Colon (tissue), 2 donors: Measurements from ENCODE around the gene ATXN10.

Experiments
- FAIRE-seq: peaks from 2 replicates; lab custom pipeline; 2012; peaks lifted over from hg19 to GRCh38; lab: Jason Lieb, UNC
- donor health status: control.
- donor health status: control.

Gene ATXN10

DNA sequence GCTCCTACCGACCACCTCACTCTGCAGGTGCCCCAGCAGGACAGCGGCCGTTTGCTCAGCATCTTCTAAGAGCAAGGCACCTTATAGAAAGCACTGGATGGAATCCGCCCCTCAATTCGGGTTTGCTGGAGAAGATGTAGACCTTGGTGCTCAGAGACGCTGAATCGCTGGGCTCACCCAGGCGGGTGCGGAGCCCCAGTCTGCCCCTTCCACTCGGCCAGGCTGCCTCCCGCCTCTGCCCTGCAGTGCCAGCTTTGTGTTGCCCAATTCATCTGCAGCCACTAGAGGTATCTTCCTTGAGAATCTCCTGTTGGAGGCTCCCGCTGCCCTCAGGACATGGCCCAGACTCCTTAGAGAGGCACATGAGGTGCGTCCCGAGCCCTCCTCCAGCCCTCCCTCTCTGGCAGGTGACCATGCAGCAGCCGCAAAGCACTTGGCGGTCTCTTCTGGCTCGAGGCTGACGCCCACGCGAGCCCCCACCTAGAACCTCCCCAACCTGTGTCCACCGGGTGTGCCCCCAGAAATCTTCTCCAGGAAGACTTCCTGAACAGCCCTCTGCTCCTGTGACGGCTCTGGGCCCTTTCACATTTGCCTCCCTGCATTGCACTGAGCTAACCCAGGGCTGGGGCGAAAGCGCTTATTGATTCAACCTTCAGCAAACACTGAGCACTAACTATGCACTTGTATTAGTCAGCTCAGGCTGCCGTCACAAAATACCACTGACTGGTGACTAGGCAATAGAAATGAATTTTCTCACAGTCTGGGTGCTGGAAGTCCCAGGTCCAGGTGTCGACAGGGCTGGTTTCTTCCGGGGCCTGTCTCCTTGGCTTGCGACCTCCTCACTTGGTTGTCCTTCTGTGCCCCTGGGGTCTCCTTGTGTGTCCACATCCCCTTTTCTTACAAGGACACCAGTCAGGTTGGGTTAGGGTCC lies 187.9 kb downstream of the ATXN10 start:
- no peak for FAIRE-seq

DNA sequence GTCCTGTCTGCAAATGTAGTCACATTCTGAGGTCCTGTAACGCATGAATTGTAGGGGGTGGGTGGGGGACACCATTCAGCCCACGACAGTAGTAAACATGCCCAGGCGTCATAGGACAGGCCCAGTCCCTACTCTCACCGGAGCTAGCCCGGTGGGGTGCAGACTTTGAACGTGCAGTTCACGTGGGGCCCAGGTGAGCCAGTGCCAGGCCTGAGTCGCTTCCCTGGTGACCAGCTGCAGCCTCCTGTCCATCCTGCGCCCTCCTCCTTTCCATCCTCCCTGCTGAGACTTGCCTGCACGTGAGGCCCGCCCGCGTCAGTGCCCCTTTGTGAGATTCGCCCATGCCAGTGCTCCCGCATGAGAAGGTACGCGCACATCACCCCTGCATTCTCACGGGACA lies 188.6 kb downstream of the ATXN10 start:
- no peak for FAIRE-seq

DNA sequence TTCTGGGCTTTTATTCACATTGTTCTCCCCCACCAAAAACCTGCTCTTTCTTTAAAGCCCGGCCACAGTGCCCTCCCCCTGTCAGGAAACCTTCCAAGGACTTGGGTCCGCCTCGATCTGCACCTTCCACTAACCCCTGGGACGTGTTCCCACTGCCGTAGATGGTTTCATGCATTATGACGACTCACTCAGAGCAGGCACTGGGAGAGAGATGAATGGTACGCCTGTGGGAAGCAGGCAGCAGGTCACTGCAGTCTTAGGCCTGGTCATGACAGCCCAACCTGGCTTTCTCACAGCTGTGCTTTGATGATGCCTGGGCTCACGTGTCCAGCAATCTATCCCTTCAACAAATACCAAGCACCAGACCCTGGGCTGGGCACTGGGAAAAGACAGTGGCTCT lies 189.6 kb downstream of the ATXN10 start:
- no peak for FAIRE-seq

DNA sequence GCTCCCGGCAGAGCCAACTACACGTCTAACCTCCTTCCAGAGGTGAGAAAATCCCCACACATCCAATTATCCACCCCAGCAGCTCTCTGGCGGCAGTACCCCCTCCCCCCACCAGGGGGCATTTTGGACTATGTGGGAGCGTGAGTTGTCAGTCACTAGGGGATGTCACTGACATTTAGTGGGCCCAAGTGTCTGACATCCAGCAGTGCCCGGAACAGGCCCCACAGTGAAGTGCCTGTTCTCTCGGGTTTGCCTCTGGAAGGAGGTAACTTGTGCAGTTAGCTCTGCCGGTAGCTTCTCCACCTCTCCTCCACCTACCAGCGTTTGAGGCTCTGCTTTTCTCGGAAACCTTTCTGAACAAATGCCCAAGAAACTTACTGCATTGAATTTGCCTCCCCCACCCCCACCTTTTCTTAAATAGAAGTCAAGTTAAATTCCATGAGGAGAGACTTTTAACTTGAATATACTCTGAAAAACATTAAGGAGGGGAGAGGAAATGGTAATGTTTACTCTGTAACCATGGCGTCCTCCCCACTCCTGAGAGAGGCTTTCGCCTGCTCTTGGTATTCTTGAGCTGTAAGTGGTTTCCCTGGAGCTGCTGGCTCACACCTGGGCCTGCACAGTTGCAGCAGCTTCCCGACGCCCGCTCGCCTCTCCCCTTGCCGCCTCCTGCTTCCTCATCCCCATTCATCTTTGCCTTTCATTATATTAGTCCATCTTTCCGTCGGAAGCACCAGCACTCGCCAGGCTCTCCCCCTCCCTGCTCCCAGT lies 192.5 kb downstream of the ATXN10 start:
- no peak for FAIRE-seq

DNA sequence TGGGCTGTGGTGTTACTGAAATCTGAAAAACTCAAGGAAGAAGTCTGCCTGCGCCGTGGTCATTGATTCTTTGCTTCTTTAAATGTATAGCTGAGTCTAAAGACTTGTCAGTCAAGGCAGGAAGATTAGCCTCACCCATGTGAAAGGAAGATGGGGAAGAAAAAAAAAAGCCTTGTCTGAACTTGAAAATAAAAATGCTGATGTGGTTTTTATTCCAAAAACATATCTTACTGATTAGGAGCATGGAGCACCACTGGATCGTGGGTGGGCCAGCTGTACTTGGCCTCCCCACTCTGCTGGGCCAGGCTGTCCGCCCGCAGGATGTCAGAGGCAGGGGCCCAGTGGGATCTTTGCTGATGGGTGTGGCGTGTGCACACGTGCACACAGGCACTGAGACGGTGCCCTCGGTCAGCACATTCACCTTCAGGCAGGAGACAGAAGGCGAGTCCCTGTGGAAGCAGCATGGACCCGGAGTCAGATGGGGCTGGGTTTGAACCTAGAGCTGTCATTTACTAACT lies 193.4 kb downstream of the ATXN10 start:
- no peak for FAIRE-seq

DNA sequence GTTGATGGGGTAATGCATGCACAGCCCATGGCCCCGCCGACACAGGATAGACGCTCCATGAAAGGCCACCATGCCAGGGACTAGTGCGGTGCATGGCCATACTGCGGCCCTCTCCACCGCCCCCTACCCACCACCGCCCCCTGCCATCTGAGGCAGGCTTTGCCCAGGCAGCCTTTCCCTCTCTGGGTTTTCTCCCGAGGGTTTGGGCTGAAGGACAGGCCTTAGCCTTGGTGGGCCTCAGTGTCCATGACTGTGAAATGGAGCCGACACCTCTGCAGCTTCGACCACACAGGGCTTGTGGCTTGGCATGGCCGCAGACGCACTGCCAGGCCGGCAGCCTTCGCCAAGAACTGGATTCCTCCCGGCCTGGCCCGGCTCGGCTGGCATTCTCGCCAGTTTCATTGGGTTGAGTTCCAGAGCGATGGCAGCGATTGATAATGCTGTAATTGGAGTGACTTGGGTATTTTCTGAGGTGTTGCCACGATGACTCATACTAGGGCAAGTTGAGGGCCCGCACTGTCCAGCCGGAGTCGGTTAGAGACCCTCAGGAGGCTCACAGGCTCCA lies 194.0 kb downstream of the ATXN10 start:
- FAIRE-seq, result no peak

DNA sequence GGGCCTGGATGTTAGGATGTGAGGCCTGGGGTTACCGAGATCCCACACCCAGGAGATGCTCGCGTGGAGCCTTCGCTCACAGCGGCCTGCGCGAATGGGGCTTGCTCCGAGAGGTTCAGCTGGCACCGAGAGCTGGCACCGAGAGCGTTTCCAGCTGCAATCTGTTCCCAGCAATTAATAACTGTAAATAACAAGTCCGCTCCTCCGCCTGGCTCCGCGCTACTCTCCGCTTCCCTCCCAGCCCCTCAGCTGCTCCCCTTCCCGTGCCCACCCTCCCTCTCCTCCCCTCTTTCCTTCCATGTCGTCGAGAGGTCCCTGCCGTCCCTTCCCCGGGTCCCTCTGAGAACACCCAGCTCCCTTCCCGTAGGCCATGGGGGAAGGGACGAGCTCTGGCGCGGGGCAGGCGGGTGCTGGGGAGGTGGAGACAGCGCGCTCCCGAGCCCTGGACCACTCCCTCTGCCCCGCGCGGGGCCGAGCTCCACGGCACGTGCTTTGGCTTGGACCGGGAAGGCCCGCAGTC lies 194.6 kb downstream of the ATXN10 start:
- no peak for FAIRE-seq

DNA sequence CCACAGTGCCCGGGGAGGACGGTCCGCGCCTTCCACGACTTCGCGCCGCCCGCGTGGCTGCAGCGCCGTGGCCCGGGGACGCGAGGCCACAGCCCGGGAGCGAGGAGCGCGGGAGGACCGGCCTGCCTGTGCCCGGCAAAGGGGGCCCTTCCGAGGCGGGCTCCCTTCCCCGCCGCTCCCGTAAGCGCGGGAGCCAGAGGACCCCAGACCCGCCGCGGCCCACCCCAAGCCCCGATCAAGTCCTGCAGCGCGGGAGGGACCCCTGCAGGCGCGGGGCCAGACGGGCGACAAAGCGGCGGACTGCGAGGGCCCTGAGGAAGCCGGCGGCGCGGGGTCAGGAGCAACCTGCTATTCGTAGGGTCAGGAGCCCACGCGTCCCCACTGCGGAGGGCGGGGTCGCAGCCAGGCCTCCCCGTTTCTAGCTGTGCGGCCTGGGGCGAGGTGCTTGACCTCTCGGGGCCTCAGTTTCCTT lies 195.0 kb downstream of the ATXN10 start:
- no peak for FAIRE-seq

DNA sequence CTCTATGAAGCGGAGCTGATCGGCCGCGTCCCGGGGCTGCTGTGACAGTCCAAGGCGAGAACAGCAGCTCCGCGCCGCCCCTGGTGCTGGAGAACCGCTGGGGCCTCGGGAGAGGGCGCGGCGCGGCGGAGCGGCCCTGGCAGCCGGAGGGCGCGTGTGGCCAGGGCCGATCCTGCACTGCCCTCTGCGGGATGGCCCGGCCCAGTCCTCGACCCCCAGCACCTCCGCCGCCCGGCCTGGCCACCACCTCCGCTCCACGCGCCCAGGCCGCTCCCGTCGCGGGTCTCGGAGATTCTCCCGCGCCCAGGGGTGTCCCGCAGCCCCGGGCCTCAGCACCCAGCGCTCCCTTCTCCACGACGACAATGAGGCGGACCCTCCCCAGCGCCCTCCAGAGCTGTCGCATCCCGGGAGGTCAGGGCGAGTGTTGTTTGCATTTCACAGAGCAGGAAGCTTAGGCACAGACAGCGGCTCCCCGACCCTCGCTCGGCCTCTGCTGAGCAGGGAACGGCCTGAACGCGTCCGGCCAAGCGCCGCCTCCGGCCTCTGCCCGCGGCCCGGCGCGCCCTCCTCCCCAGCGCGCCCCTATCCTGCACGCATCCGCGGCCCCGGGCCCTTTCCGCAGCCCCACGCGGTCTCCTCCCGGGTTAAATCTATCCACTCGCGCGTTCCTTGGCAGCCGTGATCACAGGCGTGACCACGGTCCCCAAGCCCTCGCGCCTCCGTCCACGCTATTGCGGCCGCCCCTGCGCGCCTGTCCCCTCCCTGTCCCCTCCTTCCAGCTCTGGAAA lies 195.7 kb downstream of the ATXN10 start:
- FAIRE-seq, result no peak

DNA sequence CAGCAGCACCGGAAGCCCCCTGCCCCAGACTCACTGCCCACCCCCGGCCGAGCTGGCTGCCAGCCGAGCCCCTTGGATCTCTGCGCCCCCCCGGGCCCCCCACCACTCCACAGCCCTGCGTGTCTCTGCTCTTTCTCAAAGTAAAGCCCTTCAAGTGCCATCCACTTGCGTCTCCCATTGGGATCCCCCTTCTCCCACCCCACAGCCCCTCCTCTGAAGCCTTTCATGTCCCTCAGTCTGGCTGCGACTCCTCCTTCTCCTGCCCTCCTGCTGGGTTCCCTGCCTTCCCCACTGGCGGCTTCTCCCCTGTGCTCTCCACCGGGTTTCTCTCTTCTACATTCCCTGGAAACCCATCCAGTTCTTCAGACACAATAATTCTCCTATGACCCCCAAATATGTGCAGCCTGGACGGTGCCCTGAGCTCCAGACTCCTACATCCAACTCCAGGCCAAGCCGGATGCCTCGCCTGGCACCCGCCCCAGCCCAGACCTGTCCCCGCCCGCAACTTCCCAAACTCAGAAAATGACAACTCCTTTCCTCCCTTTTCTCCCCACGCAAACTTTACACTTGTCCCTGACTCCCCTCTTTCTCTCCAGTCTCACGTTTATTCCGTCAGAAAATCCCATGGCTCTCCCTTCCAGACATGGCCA lies 196.4 kb downstream of the ATXN10 start:
- no peak for FAIRE-seq

DNA sequence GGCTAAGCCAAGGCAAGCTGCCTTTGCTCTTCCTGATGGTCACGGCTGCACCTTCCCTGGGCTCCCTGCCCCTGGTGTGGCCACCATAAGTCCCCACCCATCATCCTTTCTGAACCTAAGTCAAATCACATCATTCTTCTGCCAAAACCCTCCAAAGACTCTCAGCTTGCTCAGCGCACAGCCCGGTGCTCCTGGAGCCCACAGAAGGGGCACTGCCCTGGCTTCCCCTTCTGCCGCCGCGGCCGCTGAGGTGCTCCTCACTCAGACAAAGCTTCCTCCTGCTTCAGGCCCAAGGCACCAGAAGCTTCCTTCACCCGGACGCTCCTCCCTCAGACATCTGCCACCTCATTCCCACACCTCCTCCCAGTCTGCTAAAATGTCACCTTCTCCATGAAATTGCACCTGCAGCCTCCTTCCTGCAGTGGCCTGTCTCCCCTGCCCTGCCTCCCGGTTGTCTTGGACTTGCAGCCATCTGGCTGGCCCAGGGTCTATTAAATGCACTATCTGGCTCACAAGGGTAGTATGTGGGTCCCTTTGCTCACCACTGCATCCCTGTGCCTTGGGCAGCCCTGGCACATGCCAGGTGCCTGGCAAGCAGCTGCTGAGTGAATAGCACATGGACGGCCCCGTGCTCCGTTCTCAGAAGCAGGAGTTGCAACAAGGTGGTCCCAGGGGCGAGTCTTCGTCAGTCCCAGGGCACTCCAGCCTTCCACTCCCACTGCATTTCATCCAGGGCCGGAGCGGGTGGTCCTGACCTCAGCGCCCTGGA lies 197.1 kb downstream of the ATXN10 start:
- FAIRE-seq, result no peak

DNA sequence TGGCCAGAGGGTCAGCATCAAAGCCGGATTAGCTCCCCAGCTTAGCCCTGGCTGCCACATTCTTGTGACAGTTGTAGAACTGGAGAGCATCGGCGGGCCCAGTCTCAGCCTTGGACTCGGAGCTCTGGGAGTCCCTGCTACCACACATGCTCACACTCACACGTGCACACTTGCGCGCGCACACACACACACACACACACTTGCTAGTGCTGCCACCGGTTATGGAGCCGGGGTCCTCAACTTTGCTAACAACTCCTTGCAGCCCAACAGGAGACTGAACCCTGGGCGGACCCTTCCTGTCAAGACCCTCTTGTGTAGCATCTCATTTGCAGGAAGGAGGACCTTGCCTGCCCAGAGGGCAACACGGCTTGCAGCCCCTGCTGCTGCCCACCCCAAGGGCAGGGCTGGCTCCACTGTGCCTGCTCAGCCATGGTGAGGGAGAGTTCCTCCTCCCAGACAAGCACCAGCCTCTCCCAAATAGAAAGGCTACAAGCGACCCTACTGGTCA lies 197.8 kb downstream of the ATXN10 start:
- no peak for FAIRE-seq

DNA sequence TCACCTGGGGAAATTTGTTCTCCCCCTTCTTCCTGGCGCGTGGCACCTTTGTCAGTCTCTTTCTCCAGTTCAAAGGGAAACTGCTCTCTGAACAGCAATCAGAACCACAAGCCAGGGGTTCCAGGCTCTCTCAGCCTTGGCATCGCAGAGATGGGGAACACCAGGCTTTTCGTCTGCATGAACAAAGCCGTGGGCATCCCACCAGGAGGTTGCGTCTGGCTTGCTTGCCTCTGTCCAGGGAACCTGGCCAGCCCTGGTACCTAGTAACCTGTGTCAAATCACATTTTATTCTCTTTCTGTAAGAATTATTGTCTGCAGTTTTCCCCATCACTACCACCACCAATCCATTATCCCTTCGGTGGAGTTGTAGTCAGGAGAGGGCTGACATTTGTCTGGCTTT lies 198.4 kb downstream of the ATXN10 start:
- no peak for FAIRE-seq

DNA sequence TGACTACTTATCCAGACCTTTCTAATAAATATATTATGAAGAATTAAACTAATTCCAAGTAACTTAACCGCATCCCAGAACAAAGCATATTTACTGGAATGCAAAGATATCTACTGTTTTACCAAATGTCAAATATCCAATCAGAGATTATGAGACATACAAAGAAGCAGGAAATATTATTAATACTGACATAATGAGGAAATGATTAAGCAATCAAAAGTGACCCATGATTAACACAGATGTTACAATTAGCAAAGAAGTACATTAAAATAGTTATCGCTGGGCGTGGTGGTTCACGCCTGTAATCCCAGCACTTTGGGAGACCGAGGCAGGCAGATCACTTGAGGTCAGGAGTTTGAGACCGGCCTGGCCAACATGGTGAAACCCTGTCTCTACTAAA lies 200.1 kb downstream of the ATXN10 start:
- no peak for FAIRE-seq

DNA sequence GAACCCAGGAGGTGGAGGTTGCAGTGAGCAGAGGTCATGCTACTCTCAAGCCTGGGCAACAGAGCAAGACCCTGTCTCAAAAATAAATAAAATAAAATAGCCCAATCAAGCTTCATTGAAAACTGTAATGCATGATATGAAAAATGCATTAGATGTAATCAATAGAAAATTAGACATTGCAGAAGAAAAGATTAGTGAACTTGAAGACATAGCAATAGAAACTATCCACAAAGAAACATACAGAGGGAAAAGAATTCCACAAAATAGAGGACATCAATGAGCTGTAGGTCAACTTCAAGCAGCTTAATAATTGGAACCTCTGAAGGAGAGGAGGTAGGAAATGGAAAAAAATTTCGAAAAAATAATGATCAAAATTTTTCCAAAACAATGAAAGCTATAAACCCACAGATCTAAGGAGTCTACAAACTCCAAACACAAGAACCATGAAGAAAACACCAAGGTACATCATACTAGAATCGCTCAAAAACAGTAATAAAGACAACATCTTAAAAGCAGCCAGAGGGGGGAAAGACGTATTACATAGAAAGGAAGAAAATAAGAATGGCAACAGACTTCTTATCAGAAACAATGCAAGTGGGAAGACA lies 201.1 kb downstream of the ATXN10 start:
- FAIRE-seq, result no peak

DNA sequence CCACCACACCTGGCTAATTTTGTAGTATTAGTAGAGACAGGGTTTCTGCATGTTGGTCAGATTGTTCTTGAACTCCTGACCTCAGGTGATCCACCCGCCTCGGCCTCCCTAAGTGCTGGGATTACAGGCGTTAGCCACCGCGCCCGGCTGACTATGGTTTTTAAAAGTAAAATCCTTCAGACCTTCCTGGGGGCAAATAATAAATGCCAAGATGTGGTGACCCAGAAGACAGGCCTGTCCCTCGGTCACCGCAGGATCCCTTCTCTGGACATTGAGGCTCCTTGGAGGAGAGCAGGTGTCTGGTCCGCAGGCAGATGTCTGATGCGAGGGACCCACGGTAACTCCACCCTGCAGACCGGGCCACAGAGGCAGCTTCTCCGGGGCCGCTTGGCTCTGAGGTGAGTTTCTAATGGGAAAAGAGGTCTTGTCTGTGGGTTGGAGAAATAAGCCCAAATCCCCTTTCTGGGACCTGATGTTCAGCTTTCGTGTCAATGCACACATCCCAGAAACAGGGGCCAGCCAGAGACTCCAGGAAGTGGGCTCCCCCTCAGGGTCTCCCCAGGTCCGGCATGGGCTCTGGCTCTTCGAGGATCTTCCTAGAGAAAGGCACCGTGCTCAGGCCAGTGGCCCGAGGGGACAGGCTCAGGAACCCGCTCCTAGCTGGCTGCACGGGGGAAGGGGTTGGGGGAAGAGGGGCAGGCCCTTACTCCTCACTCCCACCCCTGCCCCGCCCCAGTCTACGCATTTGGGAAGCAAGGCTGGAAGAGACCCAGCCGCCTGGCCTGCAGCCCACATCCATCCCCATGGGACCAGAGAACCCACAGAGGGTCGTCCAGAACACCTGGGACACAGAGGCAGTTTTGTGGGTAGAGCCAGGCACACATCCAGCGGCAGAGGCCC lies 204.8 kb downstream of the ATXN10 start:
- FAIRE-seq, result no peak

DNA sequence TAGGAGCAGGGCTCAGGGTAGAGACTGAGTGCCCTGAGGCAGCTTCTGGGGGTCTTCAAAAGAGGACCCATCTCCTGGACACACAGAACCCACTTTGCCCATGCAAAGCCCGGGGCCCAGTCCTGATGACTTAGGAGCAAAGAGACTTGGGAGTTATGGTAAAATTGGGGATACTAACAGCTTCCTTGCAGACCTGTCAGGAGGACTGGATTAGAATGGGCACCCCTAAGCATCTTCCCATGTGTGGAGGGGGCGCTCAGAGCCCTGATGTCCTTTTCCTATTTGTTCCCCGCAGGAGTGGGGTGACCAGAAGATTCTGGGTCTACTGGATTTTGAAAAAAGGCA lies 205.4 kb downstream of the ATXN10 start:
- no peak for FAIRE-seq

DNA sequence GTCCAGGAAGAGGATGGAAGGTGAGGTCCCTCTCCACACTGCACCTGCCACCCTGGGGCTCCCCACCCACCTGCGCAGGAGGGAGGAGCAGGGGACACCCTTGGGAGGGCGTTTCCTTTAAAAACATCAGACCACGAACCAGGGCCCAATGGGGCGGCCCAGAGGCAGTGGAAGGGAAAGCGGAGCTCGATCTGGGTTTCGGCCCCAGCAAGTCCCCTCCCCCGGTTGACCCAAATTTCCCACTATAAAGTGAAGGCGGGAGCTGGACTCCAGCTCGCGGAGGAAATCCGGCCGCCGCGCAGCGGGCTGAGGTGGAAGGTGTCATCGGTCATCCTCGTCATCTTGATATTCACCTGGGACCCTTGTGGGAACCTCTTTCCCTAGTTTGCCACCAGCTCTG lies 206.0 kb downstream of the ATXN10 start:
- no peak for FAIRE-seq
